IPS DF 6.9 (cell line): Measurements from ENCODE around the gene MYZAP.

Experiments
- DNase-seq: peaks from one replicate; pipeline ENCODE4 v3.0.0-alpha.2; 2013; ENCODE audit warnings: low read depth, low spot score
- H3K27ac ChIP-seq: one replicate; pipeline ENCODE4 v1.5.1; 2013; ENCODE audit warnings: low read length, control low read depth
- H3K27me3 ChIP-seq: 2 replicates; pipeline ENCODE4 v1.6.1; 2013; ENCODE audit warnings: mild to moderate bottlenecking, low read length; ENCODE audit not compliant: control insufficient read depth, insufficient read depth
- H3K36me3 ChIP-seq: 2 replicates; pipeline ENCODE4 v1.6.1; 2013; ENCODE audit warnings: low read length; ENCODE audit not compliant: control insufficient read depth, insufficient read depth
- H3K4me1 ChIP-seq: 2 replicates; pipeline ENCODE4 v1.6.1; 2013; ENCODE audit warnings: low read length; ENCODE audit not compliant: control insufficient read depth, insufficient read depth
- H3K4me3 ChIP-seq: 2 replicates; pipeline ENCODE4 v1.5.1; 2013; ENCODE audit warnings: mild to moderate bottlenecking, low read length
- H3K9me3 ChIP-seq: 2 replicates; pipeline ENCODE4 v1.6.1; 2013; ENCODE audit warnings: low read length, inconsistent platforms; ENCODE audit not compliant: control insufficient read depth, insufficient read depth
- WGBS: extraction: QIAGEN DNeasy Blood & Tissue Kit; methylation state at CpG from one replicate; pipeline ENCODE4 v1.1.7; 2013; ENCODE audit warnings: mixed read lengths, missing lambda C conversion rate; ENCODE audit not compliant: insufficient read length, insufficient coverage; 5-methylcytosine and 5-hydroxymethylcytosine counted together

Gene MYZAP

DNA sequence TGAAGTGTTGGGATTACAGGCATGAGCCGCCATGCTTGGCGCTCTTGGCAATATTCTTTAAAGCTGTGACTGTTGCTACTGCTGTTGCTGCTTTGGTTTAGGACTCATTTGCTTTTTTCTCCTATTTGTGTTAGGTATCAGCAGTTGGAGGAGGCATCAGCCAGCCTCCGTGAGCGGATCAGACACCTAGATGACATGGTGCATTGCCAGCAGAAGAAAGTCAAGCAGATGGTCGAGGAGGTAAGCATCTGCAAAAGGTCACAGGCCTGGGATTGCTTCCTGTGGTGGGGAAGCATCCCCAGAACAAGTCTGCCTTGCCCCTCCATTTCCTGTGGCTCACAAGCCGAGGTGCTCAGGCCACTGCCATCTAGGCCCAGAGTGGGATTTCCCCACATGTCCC is 47.6 kb downstream of the MYZAP start:
- DNase-seq, result no peak
- H3K36me3 ChIP-seq, result no peaks in the 10 kb centered on the region
- no peaks in the 10 kb centered on the region for H3K9me3 ChIP-seq
- H3K4me1 ChIP-seq, result no peaks in the 10 kb centered on the region
- H3K27ac ChIP-seq, result no peak overlapping the region
- no CpG with 5 or more reads among the region's 6 CpGs for WGBS
- no peak overlapping the region for H3K4me3 ChIP-seq
- no peaks in the 10 kb centered on the region for H3K27me3 ChIP-seq

DNA sequence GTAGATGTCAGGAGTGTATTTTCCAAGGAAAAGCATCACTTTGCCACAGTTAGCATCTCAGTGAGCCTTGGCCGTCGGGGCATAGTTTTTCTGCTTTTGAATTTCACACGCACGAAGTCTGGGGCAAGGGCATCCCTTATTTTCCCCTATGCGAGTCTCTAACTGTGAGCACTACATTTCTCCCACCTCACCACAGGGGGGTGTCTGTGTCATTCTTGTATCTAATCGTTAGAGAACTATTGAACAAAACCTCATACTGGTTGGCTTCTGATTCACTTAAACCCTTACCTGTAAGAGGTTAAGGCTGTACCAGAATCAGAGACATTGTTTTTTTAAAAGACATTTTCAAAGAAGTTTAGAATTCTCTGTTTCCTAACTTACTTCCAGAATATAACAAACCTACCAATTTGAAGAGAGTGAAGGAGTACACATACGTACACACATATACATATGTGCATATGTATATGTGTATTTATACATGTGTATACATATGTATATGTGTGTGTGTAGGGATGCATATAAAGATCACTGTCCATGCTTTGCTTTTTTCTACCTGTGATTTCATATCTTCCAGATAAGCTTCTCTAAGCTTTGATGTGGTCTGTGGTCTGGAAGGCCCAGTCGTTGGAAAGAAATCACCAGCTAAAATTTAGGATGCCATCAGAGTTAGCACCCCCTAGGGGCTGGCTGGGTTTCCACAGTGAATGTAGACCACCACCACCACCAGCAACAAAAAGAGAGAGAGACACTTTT is 49.4 kb downstream of the MYZAP start:
- no peaks in the 10 kb centered on the region for H3K4me1 ChIP-seq
- H3K36me3 ChIP-seq, result no peaks in the 10 kb centered on the region
- H3K27me3 ChIP-seq, result no peaks in the 10 kb centered on the region
- no peak overlapping the region for H3K27ac ChIP-seq
- WGBS, result no CpG with 5 or more reads among the region's 8 CpGs
- H3K9me3 ChIP-seq, result no peaks in the 10 kb centered on the region
- DNase-seq, result no peak
- H3K4me3 ChIP-seq, result no peak overlapping the region

DNA sequence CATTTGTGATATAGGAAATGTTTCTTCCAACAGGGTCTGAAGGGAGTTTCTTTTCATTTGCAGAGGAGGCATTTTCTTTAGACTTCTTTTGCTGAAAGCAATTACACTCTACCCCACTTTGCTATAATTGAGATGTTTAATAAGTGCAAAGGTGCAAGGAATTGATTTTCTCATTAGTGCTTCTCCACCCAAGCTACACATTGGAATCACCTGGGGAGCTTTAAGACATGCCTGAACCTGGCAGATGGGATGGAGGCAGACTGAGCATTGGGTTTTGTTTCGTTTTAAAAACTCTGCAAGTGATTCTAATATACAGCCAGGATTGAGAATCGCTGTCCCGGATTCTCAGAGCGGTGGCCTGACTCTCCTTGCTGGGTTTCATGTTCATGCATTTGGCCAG is 52.1 kb downstream of the MYZAP start:
- Histone ChIP-seq H3K27ac (no peak overlapping the region), H3K4me3 (no peak overlapping the region), H3K36me3 (no peaks in the 10 kb centered on the region), H3K4me1 (no peaks in the 10 kb centered on the region), H3K27me3 (no peaks in the 10 kb centered on the region), H3K9me3 (no peaks in the 10 kb centered on the region)
- no CpG with 5 or more reads among the region's 4 CpGs for WGBS
- no peak for DNase-seq

DNA sequence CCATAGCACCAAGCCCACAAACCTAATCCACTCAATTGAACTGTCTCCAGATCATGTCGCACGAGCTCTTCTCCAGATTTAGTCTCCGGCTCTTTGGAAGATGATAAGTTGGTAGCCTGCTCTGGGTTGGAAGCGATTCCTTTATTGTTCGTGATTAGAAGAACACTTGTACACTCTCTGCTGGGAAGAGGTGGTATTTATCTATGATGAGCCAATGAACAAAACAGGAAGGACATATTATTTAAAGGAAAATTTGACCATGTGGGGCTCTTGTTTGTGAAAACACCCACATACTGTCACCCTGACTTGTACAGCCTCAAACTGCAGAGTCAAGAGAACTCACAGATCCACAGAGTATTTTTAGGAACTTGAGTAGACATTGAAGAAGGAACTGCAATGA is 54.4 kb downstream of the MYZAP start:
- Histone ChIP-seq H3K27me3 (no peaks in the 10 kb centered on the region), H3K9me3 (no peaks in the 10 kb centered on the region), H3K27ac (no peak overlapping the region), H3K4me3 (no peak overlapping the region), H3K36me3 (no peaks in the 10 kb centered on the region), H3K4me1 (no peaks in the 10 kb centered on the region)
- no CpG with 5 or more reads among the region's 5 CpGs for WGBS
- DNase-seq, result no peak

DNA sequence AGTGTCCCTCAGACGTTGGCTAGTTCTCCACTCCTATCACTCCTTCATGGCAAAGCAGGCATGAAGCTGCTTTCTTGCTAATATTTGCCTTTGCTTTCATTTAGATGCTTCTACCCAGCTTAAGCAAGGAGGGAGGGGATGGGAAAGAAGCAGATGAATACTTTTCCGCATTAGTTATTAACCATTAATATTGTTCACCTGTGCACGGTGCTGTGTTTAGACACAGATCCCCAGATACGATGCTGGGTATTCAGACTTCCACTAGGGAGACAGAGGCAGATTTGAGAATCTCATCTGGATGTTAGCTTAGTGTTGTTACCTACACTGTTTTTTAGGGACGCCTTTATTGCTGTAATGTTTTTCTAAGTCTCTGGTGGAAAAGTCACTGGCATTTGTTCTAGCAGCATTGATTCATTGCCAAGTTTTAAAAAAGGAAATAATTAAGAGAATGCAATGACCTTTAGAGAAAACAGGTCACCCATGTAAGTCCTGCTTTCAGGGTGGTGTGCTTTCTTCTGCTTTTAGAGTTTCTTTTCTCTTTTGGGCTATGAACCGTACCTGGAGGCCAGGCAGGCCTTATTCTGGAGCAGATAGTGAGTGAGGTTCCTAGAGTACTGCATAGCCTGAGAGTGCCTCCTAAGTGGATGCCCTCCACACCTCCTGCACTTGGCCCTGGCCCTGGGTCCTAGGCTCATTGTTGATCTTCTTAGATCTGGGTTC is 55.5 kb downstream of the MYZAP start:
- Histone ChIP-seq H3K4me3 (no peak overlapping the region), H3K36me3 (no peaks in the 10 kb centered on the region), H3K27me3 (no peaks in the 10 kb centered on the region), H3K27ac (no peak overlapping the region), H3K9me3 (no peaks in the 10 kb centered on the region), H3K4me1 (no peaks in the 10 kb centered on the region)
- WGBS, result no CpG with 5 or more reads among the region's 6 CpGs
- DNase-seq, result no peak

DNA sequence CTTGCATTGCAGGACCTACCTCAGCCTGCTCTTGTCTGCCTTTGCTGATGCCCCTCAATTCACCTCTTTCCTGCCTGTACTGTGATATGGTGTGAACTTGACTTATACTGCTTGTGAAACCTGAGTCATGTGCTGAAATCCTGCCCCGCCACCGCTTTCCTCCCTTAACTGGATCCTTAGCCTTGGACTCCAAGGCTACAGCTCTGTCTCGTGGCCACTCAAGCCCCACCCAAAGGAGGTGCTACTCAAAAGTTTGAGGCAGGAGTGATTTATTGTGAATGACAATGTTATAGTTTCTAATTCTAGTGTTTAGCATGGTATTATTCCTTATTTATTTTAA is 56.1 kb downstream of the MYZAP start:
- Histone ChIP-seq H3K4me3 (no peak overlapping the region), H3K27ac (no peak overlapping the region), H3K9me3 (no peaks in the 10 kb centered on the region), H3K27me3 (no peaks in the 10 kb centered on the region), H3K4me1 (no peaks in the 10 kb centered on the region), H3K36me3 (no peaks in the 10 kb centered on the region)
- DNase-seq, result no peak
- no CpG with 5 or more reads among the region's 3 CpGs for WGBS

DNA sequence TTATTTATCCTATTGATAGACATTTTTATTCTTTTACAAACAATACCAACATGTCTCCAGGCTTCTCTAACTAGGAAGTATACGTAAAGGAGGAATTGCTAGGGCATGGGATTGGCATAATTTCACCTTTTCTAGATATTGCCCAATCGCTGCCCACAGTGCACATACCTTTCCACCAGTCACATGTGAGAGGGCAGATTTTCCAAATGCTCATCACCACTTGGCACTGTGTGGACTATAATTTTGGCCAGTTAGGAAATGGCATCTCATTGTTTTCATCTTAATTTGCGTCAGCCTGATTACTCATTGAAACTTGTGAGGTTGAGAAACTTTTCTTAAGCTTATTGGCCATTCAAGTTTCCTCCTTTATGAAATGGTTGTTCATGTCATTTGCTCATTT is 57.4 kb downstream of the MYZAP start:
- no peak overlapping the region for H3K27ac ChIP-seq
- no CpG with 5 or more reads among the region's 3 CpGs for WGBS

DNA sequence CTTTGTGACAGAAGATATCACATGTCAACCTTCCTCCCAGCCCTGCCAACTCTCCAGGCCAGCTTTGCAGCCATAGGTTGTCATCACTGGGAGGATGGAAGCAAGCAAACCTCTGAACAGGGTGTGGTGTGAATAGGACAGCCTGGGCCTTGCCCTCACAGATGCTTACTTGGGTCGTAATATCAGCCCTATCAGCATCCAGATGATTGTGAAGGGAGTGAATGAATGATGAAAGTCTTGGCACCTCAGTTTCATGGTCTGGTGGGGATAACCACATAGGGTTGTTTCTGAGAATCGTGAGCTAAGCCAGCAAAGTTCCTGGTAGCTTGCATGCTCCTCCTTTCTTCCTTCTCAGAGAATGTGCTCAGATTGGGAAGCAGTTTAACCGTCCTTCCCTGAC is 59.7 kb downstream of the MYZAP start:
- Histone ChIP-seq H3K9me3 (no peaks in the 10 kb centered on the region), H3K27ac (no peak overlapping the region), H3K4me3 (no peak overlapping the region), H3K27me3 (no peaks in the 10 kb centered on the region), H3K4me1 (no peaks in the 10 kb centered on the region), H3K36me3 (no peaks in the 10 kb centered on the region)
- DNase-seq, result no peak
- WGBS, result no CpG with 5 or more reads among the region's 3 CpGs

More for the DNA sequence above, 57.4 kb downstream of the MYZAP start:
- H3K4me3 ChIP-seq, result no peak overlapping the region
- no peaks in the 10 kb centered on the region for H3K4me1 ChIP-seq
- H3K9me3 ChIP-seq, result no peaks in the 10 kb centered on the region
- H3K36me3 ChIP-seq, result no peaks in the 10 kb centered on the region
- DNase-seq, result no peak
- no peaks in the 10 kb centered on the region for H3K27me3 ChIP-seq

DNA sequence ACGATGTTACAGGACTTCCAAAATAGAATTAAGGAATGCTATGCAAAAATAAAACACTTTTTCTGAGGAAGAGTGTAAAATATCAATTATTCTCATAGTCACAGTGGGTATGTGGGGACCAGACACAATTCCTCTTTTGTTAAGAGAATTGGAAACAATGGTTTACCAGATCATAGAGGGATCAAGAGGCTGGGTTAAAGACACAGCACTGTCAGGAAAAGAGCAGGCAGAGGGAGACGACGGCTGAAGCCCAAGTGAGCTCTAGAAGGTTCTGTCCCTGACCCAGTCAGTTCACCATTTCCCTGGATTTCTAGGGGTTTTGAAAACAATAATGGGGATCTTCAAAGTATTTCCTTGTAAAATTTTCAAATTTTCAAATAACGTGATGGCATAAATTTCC is 60.8 kb downstream of the MYZAP start:
- Histone ChIP-seq H3K27me3 (no peaks in the 10 kb centered on the region), H3K4me3 (no peak overlapping the region), H3K27ac (no peak overlapping the region), H3K9me3 (no peaks in the 10 kb centered on the region), H3K36me3 (no peaks in the 10 kb centered on the region), H3K4me1 (no peaks in the 10 kb centered on the region)
- DNase-seq, result no peak
- no CpG with 5 or more reads among the region's 4 CpGs for WGBS

DNA sequence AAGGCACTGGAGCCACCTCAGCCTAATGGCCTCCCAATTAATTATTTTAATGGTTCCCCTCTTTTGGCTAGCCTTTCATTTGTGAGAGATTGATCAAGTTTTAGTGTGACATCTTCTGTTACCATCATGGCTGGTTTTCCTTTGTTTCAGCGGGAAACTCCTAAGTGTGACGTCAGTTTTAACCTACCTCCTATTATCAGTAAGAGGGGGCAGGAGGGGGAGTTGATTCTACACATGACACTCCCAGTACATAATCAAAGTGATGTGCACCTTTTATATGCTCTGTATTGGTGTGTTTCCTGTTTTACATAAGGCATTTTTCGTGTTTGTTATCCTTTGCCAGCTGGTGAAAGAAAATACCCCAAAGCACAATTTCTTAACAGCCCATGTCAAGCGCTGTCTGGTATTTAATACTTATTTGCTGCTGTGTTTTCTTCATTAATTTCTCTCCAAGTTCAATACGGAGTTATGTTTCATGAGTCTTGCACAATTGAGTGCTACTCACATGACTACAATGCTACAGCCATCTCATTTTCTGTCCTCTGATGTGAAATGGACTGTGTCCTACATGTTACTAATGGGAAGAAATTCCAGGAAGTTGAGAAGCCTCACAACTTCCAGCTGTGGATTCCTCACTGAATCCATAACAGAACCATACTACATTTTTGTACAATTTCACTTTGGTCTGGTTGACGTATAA is 62.6 kb downstream of the MYZAP start:
- no peaks in the 10 kb centered on the region for H3K27me3 ChIP-seq
- WGBS, result no CpG with 5 or more reads among the region's 6 CpGs
- H3K36me3 ChIP-seq, result no peaks in the 10 kb centered on the region
- no peak overlapping the region for H3K27ac ChIP-seq
- no peak overlapping the region for H3K4me3 ChIP-seq
- H3K4me1 ChIP-seq, result no peaks in the 10 kb centered on the region
- no peaks in the 10 kb centered on the region for H3K9me3 ChIP-seq
- DNase-seq, result no peak
